NB4 (cell line): Measurements from ENCODE around the gene PIP5K1C.

Source experiments
- DNase-seq: peaks from one replicate; pipeline ENCODE4 v3.0.0; 2010; ENCODE audit warnings: low read depth
- H3K4me3 ChIP-seq: one replicate; pipeline ENCODE4 v1.5.1; 2011; ENCODE audit warnings: mild to moderate bottlenecking, low read depth, low read length, moderate library complexity
- CTCF ChIP-seq: IDR thresholded peaks from one replicate; pipeline ENCODE4 v1.5.1; 2012; ENCODE audit warnings: low read depth, low read length
- MAX ChIP-seq: IDR thresholded peaks from 2 replicates; pipeline ENCODE4 v1.6.1; 2011; ENCODE audit warnings: low read depth, low read length
- MYC ChIP-seq: IDR thresholded peaks from 2 replicates; pipeline ENCODE4 v1.6.1; 2011; ENCODE audit warnings: low read depth, low read length
- POLR2A ChIP-seq: IDR thresholded peaks from 2 replicates; pipeline ENCODE4 v1.6.1; 2011; ENCODE audit warnings: mild to moderate bottlenecking; ENCODE audit not compliant: insufficient read length; ENCODE audit errors: extremely low read depth

Gene PIP5K1C

GRCh38 chr19:3621689-3622088 lies 78.6 kb downstream of the PIP5K1C start:
- no peak for DNase-seq
- H3K4me3 ChIP-seq, result no peak overlapping the region
- TF ChIP-seq POLR2A (no peak), MYC (no peak), CTCF (no peak), MAX (no peak)

GRCh38 chr19:3620817-3621547 lies 79.3 kb downstream of the PIP5K1C start:
- DNase-seq, result no peak
- no peak for TF ChIP-seq CTCF
- no peak for TF ChIP-seq POLR2A
- TF ChIP-seq MAX, result no peak
- TF ChIP-seq MYC, result no peak
- no peak overlapping the region for H3K4me3 ChIP-seq

GRCh38 chr19:3620145-3620816 lies 80.0 kb downstream of the PIP5K1C start:
- H3K4me3 ChIP-seq, result no peak overlapping the region
- TF ChIP-seq POLR2A (no peak), CTCF (no peak), MAX (no peak), MYC (no peak)
- no peak for DNase-seq

- H3K4me3 ChIP-seq, result no peak overlapping the region
- DNase-seq, result no peak
- TF ChIP-seq MAX (no peak), POLR2A (no peak), MYC (no peak), CTCF (no peak)
Observed at GRCh38 chr19:3619631-3620012, 80.6 kb downstream of the PIP5K1C start.

GRCh38 chr19:3618811-3619630 lies 81.2 kb downstream of the PIP5K1C start:
- H3K4me3 ChIP-seq, result no peak overlapping the region
- no peak for TF ChIP-seq MYC
- TF ChIP-seq POLR2A, result no peak
- TF ChIP-seq MAX, result no peak
- TF ChIP-seq CTCF, result no peak
- DNase-seq, result no peak
